ENCODE results near the gene PXMP2. TPM values are rescaled to one million over a fixed set of nuclear protein-coding genes. Genes with fewer than 3 reads are reported as not detected.

Gene PXMP2
- total RNA-seq, 1 donor from 2014 or later, result 89.8 TPM

DNA sequence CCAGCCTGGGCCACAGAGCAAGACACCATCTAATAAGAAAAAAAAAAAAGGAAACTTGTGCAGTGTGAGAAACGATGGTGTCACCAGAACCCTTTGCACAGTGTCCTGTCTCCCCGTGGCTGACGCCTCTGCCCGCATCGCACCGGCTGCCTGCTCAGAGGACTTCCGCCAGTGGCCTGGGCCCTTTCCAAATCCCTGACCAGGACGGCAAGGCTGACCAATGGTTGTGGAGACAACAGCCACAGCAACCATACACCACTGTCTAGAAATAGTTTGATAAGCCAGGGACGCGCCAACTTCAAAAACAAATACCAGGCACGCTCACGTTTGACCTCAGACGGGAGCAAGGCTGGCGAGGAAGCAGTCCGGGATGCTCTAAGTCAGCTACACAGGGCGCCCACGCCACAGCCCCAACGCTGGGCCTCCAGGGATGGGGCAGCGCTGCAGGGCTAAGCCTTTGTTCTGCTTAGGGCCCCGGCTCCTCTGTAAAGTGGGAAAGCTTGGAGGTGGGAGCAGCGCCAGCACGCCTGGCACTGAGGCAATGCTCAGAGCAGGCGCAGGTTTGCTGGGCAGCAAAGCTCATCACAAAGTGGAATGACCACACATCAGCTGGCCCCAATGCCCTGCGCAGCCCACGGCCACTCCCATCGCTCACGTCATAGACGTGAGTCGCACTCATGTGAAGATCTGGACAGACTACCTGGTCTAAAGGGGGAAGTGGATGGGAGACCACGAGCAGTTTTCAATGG, 35.8 kb downstream of the PXMP2 start:
- DNase-seq (ENCODE audit: low spot score), result no peak

DNA sequence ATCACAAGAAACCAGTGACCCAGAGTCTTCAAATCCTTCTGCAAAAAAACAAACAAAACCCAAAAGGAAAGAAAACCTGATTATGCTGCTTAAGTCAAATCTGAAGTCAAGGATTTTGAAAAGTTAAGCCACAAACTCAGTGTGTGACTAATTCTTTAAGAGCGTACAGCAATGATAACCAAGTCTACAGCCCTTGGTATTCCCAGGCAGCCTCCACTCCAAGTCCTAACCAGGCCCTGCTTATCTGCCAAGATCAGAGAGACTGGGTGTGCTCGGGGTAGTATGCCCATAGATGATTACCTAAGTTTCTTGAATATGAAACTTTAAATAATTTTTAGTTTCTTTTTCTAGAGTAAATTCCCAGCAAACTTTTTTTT, 36.4 kb downstream of the PXMP2 start:
- DNase-seq (ENCODE audit: low spot score), result no peak

DNA sequence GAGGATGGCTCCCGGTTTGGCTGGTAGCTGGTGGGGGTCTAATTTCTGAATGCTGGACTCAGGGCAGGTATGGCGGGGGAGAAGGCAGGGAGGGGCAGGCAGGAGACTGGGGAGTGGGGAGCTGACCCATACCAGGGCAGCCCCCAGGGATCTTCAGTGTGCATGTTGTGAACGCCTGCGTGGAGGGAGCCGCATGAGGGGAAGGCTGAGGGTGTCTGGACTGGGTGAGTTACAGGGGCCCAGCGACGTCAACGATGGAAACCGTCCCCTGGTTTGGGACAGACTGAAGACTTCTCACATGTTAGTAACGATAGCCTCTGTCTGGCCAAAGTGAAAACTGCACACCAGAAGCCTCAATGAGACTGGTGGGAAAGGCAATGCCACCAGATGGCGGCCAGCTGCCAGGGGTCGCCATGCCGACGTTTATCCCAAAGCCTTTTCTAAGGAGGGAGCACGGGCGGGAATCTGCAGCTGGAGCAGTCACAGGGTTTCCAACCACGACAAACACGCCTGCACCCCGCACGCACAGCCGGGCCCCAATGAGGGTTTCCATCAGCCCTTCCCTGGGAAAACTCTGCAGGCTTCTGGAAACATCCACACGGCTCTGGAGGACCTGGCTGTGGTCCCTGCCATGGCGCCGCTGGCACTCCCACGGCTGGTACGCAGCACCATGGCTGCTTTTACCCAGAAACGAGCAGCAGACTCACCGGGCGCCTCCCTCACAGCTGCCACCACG, 37.3 kb downstream of the PXMP2 start:
- no peak for DNase-seq (ENCODE audit: low spot score)

DNA sequence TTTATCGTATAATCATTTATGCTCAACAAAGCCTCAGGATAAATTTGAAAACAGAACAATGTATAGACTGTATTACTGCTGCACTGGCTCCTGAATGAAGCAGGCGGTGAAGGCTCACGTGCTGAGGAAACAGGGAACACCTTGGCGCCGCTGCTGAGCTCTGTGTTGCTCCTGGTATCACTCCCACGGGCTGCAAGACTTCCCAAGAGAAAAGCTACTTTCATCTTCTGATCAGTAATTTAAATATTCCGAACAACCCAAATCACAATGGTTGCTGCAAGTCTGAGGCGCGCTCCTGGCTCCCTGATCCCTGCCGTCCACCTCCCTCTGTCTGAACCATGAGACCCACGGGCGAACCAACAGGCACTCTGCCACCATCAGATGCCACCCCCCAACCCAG, 39.0 kb downstream of the PXMP2 start:
- DNase-seq (ENCODE audit: low spot score), result no peak

DNA sequence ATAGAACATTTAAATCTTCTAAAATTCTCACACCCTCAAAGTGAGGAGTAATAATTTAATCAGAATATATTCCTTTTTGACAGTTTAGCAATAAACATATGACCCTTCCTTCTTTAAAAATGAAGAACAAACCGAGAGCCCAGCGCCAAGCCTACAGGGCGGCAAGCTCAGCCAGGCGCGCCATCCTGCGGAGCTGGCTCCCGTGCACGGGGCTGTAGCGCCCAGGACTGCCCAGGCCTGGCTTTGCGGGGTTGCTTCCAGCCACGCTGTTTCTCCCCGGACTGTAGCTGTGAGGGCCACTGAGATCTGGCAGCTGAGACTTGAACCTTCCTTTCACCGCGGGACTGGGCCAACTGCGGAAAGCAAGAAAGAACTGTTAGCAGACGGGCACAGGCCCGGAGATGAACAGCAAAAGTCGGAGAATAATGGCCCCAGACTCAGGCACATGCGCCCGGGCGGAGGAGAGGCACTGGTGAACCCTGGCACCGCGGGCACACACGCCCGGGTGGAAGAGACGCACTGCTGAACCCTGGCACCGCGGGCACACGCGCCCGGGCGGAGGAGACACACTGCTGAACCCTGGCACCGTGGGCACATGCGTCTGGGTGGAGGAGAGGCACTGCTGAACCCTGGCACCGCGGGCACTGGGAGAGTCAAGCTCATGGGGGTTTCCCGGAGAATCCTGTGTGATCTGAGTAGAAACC, 39.9 kb downstream of the PXMP2 start:
- no peak for DNase-seq (ENCODE audit: low spot score)

DNA sequence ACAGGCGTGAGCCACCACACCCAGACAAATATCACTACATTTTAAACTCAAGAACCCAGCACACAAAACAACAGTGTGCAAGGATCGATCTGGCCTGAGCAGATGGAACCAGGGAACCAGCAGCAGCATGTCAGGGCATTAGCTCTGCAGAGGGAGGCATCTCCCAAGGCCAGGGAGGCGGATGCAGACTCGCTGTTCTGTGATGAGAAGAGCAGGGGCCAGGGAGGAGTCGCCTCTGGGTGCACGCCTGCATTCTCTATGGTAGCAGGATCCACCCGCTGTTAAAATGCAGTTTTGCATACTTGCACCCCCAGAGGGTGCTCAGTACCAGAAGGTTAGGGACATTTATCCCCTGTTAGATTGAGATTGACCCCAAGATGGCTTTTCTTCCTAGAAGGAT, 41.1 kb downstream of the PXMP2 start:
- DNase-seq (ENCODE audit: low spot score), result no peak

DNA sequence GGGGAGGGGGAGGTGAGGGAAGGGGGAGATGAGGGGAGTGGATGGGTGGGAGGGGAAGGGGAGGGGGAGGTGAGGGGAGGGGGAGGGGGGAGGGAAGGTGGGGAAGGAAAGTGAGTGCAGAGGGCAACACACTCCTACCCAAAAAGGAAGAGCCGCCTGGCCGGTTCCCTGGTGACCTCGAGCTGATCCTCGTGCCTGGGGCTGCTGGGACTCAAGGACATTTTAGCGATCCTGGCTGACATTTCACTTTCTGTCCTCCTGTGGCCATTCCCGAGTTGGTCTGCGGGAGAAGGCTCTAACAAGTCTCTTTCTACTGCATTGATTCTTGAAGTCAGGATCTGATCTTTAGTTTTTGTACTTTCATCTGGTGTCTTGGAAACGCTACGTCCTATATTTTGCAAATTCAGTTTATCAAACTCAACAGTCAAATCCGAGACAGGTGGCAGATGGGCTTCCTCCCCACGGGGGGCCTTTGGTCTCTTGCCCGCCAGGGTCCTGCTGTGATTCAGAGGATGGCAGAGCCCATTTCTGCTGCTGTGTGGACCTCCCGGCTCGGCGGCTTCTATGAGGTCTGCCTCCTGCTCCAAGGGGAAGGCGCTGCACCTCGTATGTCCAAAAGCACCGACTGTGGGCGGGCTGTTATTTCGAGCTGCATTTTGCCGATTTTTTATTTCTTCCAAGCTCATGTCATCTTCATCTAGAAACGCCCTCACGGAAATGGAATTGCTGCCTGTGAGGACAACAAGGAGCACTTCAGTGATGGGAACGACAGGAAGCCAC, 42.3 kb downstream of the PXMP2 start:
- DNase-seq (ENCODE audit: low spot score), result no peak

DNA sequence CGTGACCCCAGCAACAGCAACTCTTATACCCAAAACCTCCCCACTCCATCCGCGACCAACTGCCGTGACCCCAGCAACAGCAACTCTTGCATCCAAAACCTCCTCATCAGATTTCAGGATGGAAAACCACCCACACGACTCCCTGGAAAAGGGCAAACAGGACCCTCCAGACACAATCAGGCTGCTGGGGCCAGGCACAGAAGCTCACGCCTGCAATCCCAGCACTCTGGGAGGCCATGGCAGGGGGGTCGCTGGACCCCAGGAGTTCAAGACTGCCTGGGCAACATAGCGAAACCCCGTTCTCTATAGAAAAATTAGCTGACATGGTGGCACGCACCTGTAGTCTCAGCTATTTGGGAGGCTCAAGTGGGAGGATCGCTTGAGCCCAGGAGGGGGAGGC, 43.0 kb downstream of the PXMP2 start:
- DNase-seq (ENCODE audit: low spot score), result no peak

DNA sequence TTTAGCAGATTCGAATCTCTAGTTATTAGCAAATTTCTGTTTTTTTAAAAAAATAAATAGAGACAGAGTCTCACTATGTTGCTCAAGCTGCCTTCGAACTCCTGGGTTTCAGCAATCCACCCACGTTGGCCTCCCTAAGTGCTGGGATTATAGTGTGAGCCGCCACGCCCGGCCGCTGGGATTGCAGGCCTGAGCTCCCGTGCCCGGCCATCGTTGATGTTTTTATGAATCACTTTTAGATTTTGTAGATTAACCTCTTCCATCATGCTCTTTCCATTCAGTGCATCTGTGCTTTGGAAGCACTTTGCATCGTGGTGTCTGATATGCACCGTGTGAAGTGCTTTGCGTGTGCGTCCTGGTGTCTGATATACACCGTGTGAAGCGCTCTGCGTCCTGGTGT, 44.2 kb downstream of the PXMP2 start:
- no peak for DNase-seq (ENCODE audit: low spot score)

DNA sequence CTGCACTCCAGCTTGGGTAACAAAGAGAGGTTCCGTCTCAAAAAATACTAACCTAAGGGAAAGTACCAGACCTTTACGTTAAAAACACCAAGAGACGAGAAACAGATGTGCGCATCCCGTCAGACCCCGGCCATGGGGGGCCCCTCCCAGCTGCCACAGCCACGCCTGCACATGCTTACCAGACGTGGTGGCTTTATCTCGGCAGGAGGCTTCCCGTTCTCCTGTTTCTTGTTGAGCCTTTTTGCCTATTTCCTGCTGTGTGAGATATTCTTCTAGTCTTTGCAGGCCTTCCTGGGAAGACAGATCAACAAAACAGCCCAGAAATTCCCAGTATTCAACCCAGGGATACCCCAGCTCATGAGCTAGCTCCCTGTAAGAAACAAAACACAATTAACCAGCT, 46.8 kb downstream of the PXMP2 start:
- no peak for DNase-seq (ENCODE audit: low spot score)

DNA sequence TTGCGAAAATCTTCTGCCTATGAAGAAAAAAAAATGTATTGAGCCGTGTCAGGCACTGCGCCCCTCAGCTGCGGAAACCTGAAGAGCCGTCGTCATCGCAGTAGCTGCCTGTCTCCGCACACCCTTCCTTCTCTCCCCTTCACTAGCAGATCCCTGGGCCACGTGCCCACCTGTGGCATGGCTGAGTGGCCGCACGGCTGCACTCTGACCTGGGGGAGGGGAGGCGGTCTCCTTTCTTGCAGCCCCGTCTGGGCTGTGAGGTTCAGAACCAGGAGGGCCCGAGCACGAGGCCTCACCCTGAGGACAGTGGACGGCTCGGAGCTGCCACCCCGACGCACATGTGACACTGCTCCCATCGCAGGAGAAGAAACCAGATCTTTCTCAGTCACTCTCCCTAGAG, 48.1 kb downstream of the PXMP2 start:
- no peak for DNase-seq (ENCODE audit: low spot score)

DNA sequence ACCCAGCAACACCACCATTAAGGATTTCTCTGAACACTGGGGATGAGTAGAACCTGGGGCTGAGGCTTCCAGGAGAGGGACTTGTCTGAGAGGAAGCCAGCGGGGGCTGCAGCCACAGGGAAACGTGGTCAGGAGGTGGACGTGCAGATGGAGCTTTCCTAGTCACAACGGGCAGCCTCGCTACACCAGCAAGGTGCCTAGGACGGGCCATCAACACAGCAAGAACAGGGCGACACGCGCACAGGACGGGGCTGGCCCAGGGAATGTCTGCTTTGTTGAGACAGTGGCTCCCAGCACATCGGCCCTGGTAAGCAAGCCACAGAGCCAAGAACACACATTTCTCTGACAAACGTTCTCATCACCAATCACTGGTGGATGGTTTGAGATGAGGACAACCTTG, 49.0 kb downstream of the PXMP2 start:
- DNase-seq (ENCODE audit: low spot score), result no peak

DNA sequence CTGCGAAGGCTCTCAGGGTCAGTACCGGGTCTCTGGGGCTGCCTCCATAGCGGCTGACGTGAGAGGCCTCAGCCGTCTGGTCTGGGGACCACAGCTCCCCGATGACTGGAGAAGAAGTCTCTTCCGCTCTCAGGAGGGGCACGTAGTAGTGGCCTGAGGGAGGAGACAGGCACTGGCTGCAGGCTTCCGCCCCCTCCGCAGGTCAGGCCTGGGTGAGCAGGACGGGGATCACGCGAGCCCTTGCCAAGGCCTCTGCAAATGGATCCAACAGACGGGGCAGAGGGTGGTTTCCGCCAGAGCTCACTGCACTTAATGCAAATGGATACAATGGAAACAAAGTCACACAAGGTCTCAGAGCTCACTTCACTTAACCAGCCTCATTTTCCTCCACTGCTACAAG, 49.5 kb downstream of the PXMP2 start:
- no peak for DNase-seq (ENCODE audit: low spot score)

DNA sequence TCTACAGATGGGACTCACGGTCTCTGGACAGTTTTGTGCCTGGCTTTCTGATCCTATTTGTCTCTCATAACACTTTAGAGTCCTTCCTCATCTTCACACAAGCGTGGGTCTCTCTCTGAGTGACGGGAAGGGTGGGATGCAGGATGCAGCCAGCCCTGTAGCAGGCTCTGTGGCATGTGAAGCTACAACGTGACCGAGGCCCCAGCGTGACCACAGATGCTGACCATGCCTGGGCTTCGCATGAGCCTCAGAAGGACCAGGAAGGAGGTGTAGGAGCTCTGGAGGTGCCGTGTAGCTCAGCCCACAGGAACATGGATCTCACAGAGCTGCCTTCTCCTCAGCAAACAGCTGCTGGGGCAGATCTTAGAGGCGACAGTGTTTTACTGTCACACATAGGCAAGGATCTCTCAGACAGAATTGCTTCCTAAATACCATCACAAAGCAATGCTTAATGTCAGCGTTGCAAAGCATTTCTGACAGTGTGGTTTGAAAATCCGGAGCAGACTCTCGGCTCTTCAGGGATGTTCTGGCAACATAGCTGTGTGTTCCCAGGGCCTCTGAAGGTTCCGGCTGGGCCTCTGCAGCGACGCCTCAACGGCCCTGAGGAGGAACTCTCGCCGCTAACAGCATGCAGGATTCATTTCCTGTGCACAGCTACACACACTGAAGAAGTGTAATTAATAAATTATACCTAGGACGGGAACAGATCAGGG, 52.4 kb downstream of the PXMP2 start:
- no peak for DNase-seq (ENCODE audit: low spot score)

DNA sequence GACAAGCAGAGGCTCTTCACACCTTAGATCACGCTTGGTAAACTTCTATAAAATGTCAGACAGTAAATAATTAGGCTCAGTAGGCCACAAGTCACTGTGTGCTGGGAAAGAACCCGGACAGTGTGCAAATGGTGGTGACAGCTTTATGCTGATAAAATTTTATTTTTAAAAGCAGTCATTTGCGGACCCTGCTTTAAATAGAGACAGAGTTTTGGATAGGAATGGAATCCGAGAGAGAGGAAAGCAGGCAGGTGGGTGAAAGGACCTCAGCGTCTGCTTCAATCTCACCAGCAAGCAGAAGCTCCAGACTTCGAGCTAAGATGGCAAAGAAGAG, 52.9 kb downstream of the PXMP2 start:
- DNase-seq (ENCODE audit: low spot score), result no peak

DNA sequence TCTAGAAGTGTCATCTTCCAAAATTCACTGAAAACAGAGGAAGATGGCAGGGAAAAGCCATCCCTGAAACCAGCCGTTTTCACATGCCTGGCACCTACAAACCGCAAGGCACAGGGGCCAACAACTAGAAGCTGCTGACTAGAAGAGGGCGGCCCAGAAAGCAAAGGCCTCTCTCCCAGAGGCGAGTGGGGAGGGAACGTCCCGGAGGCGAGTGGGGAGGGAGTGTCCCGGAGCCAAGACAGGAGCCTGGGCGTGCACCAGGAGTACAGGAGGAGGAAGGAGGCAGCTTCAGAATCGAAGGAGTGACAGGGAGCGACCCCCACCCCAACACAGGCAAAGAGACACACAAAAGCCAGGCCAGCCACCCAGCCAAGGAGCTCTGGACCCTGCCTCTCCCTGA, 53.3 kb downstream of the PXMP2 start:
- DNase-seq (ENCODE audit: low spot score), result no peak

DNA sequence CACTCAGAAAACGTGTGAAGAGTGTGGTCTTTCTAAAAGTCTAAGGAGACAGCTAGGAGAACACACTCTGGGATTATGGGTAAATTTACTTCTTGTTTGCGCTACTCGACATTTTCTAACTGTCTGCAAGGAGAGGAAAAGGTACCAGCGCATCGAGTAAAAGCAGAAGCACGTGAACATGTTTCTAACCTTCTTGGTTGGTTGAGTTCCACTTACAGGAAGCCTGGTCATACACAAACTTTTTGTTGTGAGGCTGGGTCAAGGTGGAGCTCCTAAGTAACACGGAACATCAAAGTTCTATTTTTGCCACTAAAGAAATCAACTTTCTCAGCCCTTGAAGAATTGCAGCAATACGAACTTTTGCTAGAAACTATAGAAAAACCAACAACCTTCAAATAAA, 54.2 kb downstream of the PXMP2 start:
- no peak for DNase-seq (ENCODE audit: low spot score)

DNA sequence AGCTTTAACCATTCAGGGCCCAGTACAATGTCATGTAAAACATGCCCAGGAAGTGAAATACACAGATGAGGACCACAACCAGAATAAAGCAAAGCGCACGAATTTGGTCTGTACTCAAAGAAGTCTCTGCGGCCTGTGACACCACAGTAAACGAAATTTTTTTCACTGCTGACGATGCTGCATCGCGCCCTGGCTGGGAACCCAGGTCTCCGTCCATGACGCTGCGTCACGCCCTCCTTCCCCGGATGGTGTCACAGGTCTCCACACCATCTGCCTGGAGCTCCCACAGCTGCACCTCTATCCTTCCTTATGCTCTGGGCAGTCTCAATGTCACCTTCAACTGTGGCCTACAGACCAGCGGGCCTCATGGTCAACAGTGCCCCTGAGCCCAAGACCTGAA, 56.4 kb downstream of the PXMP2 start:
- DNase-seq (ENCODE audit: low spot score), result no peak

DNA sequence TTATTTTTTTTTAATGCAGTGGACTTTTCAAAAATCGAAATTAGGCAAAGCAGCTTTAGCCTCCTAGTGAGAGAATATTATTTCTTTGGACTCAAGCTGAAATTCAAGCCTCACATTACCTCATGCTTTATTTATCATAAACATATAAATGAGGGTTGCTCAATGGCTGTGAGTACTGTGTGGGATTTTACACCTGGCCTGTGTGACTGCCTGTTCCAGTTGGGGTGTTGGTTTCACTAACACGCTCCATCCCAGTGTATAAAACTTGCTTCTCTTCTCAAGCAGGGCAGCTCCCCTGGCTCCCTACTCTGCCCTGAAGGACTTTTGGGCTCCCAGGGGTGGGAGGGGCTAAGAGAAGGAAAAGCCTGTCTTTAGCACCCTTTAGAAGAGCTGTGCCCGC, 59.2 kb downstream of the PXMP2 start:
- no peak for DNase-seq (ENCODE audit: low spot score)

DNA sequence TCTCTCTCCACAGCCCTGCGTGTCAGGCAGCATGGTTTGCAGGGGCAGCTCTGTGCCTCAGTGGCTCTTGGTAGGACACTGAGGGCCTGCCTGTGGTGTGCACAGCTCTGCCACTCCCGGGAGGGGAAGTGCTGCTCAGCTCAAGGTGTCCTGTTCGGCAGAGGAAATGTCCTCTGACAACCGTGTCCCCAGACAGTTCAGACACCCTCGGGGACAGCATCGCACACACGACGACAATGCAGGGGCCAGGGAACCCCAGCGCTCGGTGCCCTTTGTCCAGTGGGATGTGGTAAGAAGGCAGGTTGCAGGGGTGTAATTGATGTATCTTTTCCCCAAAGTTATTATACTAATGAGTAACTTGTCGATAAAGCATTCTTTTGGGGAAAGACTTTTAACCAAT, 60.0 kb downstream of the PXMP2 start:
- no peak for DNase-seq (ENCODE audit: low spot score)

DNA sequence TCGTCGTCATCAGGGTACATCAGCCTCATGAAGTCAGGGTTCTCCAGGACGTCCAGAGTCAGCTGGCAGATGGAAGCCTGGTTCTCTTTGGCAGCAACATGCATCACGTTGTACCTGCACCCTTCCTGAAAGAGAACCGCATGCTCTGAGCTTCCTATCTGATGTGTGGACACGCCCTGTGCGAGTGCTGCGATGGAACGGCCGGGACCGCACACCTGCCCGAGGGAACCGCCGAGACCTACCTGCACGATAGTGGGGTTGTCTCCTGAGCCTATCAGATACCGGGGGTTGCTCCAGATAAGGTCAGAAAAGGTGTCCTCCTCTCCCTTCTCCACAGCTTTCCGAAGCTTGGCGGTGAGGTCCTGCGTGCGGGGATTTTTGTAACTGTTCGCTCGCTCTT, 60.5 kb downstream of the PXMP2 start:
- no peak for DNase-seq (ENCODE audit: low spot score)

DNA sequence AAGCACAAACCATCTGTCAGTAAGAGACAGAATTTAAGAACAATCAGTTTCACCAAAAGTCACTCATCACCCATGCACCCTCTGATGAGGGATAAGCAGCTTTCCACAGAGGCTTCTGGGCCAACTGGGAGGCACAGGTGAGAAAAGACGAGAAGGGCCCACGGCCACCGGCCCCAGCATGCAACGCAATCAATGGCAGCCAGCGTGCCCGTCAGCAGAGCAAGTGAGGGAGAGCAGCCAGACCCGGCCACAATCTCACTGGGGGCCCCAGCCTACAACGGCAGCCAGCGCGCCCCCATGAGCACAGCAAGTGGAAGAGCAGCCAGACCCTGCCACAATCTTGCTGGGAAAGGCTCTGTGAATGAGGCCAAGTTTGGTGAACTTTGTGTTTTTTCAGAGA, 60.9 kb downstream of the PXMP2 start:
- no peak for DNase-seq (ENCODE audit: low spot score)
